ENCODE measurements around the gene TTLL1. TPM values are rescaled to one million over a fixed set of nuclear protein-coding genes. Genes with fewer than 3 reads are reported as not detected.

TTLL1 gene
- total RNA-seq, 2 experiments from 2014 or later = 5.7 to 6.6 TPM

GRCh38 chr22:43090130-43090789 lies 1.1 kb upstream of the TTLL1 start:
- no peak overlapping the region for H3K27ac Mint-ChIP-seq
- H3K4me3 Mint-ChIP-seq = peak overlapping the region; percentile 84
- ChIA-PET CTCF (interaction anchor here (0.5 to 1.1 kb wide), 7 partner anchors 14 to 1885 kb away, joined by 3 to 4 read pairs (median 3); no protein-coding TSS in a partner anchor), POLR2A (interaction anchor here (0.6 kb wide), 1 partner anchor 133 kb away, joined by 3 read pairs; no protein-coding TSS in a partner anchor)
- H3K36me3 Mint-ChIP-seq (ENCODE audit: low read depth) = no peaks in the 10 kb centered on the region
- no peaks in the 10 kb centered on the region for H3K27me3 Mint-ChIP-seq
- no peaks in the 10 kb centered on the region for H3K9me3 Mint-ChIP-seq (ENCODE audit: low read depth)
- DNase-seq (peak; percentile 76), ATAC-seq (peak; percentile 36)
- intact Hi-C loops (cut with DNase I, micrococcal nuclease) = loop anchor here (1.0 to 10.0 kb wide), 4 partner anchors 20 to 310 kb away; partner anchors contain the start of gene BIK (in 1 of the 2)
- peaks cover 21% of the 10 kb centered on the region for H3K4me1 Mint-ChIP-seq

DNA sequence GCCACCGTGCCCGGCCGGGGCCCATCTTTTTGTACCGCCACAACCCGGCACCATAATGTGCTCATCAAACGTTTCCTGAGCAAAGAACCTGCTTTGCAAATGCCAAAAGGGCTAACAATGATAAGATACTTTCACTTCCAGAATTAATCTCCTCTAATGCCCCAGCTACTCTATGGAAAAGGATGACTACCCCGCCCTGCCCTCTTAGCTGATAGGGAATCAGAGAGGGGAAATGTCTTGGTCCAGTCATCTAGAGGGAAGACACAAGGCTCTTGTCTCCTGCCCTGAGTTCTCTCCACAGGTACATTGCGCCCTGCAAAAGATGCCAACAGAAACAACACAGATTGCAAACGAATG lies 586 bp downstream of the TTLL1 start:
- POLR2A ChIA-PET = interaction anchor here (0.7 kb wide), 1 partner anchor 38 kb away, joined by 4 read pairs; no protein-coding TSS in a partner anchor
- CTCF ChIA-PET = no interaction called here
- Mint-ChIP-seq H3K4me1 (peaks cover 21% of the 10 kb centered on the region), H3K4me3 (peak overlapping the region; percentile 84), H3K27me3 (no peaks in the 10 kb centered on the region), H3K27ac (peak overlapping the region; percentile 94), H3K9me3 (ENCODE audit: low read depth) (no peaks in the 10 kb centered on the region), H3K36me3 (ENCODE audit: low read depth) (no peaks in the 10 kb centered on the region)
- intact Hi-C loops (cut with DNase I, micrococcal nuclease) = no loop called here
- DNase-seq (no peak), ATAC-seq (no peak)

DNA sequence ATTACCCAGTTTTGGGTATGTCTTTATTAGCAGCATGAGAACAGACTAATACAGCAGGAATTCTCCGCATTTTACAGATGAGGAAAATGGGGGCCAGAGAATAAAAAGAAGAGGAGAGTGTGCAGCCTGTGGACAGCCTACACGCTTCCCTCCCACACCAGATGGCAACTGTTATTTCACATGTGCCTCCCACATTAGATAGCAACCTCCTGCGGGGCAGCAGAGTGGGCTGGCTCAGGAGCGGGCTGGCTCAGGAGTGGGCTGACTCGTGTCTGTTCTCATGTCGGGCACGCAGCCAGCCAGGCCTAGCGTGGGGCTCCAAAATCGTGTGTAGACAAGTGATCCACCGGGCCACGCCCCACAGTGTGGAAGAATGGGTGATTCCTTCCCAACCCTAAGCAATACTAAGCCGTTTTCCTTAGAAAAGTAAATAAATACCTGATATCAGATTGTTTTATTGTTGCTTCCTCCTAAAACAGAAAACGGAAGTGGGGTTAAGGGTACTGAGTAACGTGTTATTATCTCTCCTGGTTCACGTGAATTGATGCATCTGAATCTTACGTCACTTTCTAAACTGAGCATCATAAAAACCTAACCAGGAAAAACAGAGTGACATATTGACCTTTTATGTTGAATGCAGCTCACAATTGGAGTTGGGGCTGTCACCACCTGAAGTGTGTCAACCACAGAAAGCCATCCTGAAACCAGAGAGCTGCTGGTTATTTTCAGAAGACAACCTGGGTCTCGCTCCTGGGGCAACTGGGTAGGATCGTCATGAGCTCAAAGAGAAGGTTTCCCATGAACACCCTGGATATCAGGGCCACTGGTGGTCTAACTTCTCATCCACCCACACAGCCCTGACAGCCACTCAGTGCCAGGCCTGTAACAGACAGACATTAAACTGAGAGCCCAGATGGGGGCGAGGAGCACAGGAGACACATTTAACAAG lies 3.3 kb downstream of the TTLL1 start:
- Mint-ChIP-seq H3K27ac (peak overlapping the region; percentile 52), H3K9me3 (ENCODE audit: low read depth) (no peaks in the 10 kb centered on the region), H3K27me3 (no peaks in the 10 kb centered on the region), H3K4me3 (no peak overlapping the region), H3K36me3 (ENCODE audit: low read depth) (no peaks in the 10 kb centered on the region), H3K4me1 (peaks cover 21% of the 10 kb centered on the region)
- peak; percentile 32 for DNase-seq
- ChIA-PET POLR2A (no interaction called here), CTCF (interaction anchor here (0.6 to 0.9 kb wide), 3 partner anchors 219 to 1019 kb away, joined by 3 to 4 read pairs (median 3); no protein-coding TSS in a partner anchor)
- intact Hi-C loops (cut with DNase I, micrococcal nuclease) = no loop called here
- ATAC-seq = no peak

GRCh38 chr22:43081968-43082367 lies 7.2 kb downstream of the TTLL1 start:
- Mint-ChIP-seq H3K27me3 (no peaks in the 10 kb centered on the region), H3K9me3 (ENCODE audit: low read depth) (no peaks in the 10 kb centered on the region), H3K27ac (no peak overlapping the region), H3K4me3 (no peak overlapping the region), H3K36me3 (ENCODE audit: low read depth) (no peaks in the 10 kb centered on the region), H3K4me1 (peaks cover 9% of the 10 kb centered on the region)
- no peak for DNase-seq
- POLR2A ChIA-PET = no interaction called here
- CTCF ChIA-PET = no interaction called here
- intact Hi-C loops (cut with DNase I, micrococcal nuclease) = no loop called here
- no peak for ATAC-seq

- Mint-ChIP-seq H3K27me3 (no peaks in the 10 kb centered on the region), H3K4me3 (no peak overlapping the region), H3K4me1 (no peaks in the 10 kb centered on the region), H3K27ac (no peak overlapping the region), H3K9me3 (ENCODE audit: low read depth) (no peaks in the 10 kb centered on the region), H3K36me3 (ENCODE audit: low read depth) (no peaks in the 10 kb centered on the region)
- intact Hi-C loops (cut with DNase I, micrococcal nuclease) = no loop called here
- ChIA-PET CTCF (no interaction called here), POLR2A (interaction anchor here (0.5 kb wide), 1 partner anchor 23 kb away, joined by 3 read pairs; no protein-coding TSS in a partner anchor)
- DNase-seq (no peak), ATAC-seq (no peak)
Observed at GRCh38 chr22:43080616-43081015, 8.6 kb downstream of the TTLL1 start.

GRCh38 chr22:43079742-43080141 lies 9.4 kb downstream of the TTLL1 start:
- ChIA-PET CTCF (no interaction called here), POLR2A (no interaction called here)
- intact Hi-C loops (cut with DNase I, micrococcal nuclease) = no loop called here
- Mint-ChIP-seq H3K27ac (no peak overlapping the region), H3K27me3 (no peaks in the 10 kb centered on the region), H3K36me3 (ENCODE audit: low read depth) (no peaks in the 10 kb centered on the region), H3K4me3 (no peak overlapping the region), H3K9me3 (ENCODE audit: low read depth) (no peaks in the 10 kb centered on the region), H3K4me1 (no peaks in the 10 kb centered on the region)
- DNase-seq (no peak), ATAC-seq (no peak)

GRCh38 chr22:43078522-43078921 lies 10.7 kb downstream of the TTLL1 start:
- ATAC-seq (no peak), DNase-seq (no peak)
- H3K4me1 Mint-ChIP-seq = no peaks in the 10 kb centered on the region
- H3K9me3 Mint-ChIP-seq (ENCODE audit: low read depth) = no peaks in the 10 kb centered on the region
- H3K4me3 Mint-ChIP-seq = no peak overlapping the region
- H3K36me3 Mint-ChIP-seq (ENCODE audit: low read depth) = no peaks in the 10 kb centered on the region
- intact Hi-C loops (cut with DNase I, micrococcal nuclease) = no loop called here
- no peak overlapping the region for H3K27ac Mint-ChIP-seq
- CTCF ChIA-PET = no interaction called here
- POLR2A ChIA-PET = no interaction called here
- no peaks in the 10 kb centered on the region for H3K27me3 Mint-ChIP-seq

- Mint-ChIP-seq H3K4me3 (no peak overlapping the region), H3K4me1 (no peaks in the 10 kb centered on the region), H3K27me3 (no peaks in the 10 kb centered on the region), H3K27ac (no peak overlapping the region), H3K9me3 (ENCODE audit: low read depth) (no peaks in the 10 kb centered on the region), H3K36me3 (ENCODE audit: low read depth) (no peaks in the 10 kb centered on the region)
- no peak for ATAC-seq
- no peak for DNase-seq
- CTCF ChIA-PET = interaction anchor here (0.5 kb wide), 1 partner anchor 193 kb away, joined by 3 read pairs; no protein-coding TSS in a partner anchor
- intact Hi-C loops (cut with DNase I, micrococcal nuclease) = no loop called here
- POLR2A ChIA-PET = no interaction called here
Observed at GRCh38 chr22:43077121-43077877, 11.9 kb downstream of the TTLL1 start.

- Mint-ChIP-seq H3K9me3 (ENCODE audit: low read depth) (no peaks in the 10 kb centered on the region), H3K36me3 (ENCODE audit: low read depth) (peaks cover 8% of the 10 kb centered on the region), H3K4me1 (no peaks in the 10 kb centered on the region), H3K4me3 (no peak overlapping the region), H3K27ac (no peak overlapping the region), H3K27me3 (no peaks in the 10 kb centered on the region)
- POLR2A ChIA-PET = no interaction called here
- CTCF ChIA-PET = no interaction called here
- ATAC-seq (no peak), DNase-seq (no peak)
- intact Hi-C loops (cut with DNase I, micrococcal nuclease) = no loop called here
Observed at GRCh38 chr22:43066844-43067385, 22.3 kb downstream of the TTLL1 start.

- POLR2A ChIA-PET = interaction anchor here (0.6 kb wide), 1 partner anchor 997 kb away, joined by 3 read pairs; no protein-coding TSS in a partner anchor
- Mint-ChIP-seq H3K4me1 (no peaks in the 10 kb centered on the region), H3K27me3 (no peaks in the 10 kb centered on the region), H3K4me3 (no peak overlapping the region), H3K9me3 (ENCODE audit: low read depth) (no peaks in the 10 kb centered on the region), H3K36me3 (ENCODE audit: low read depth) (peaks cover 8% of the 10 kb centered on the region), H3K27ac (no peak overlapping the region)
- ATAC-seq (no peak), DNase-seq (no peak)
- intact Hi-C loops (cut with DNase I, micrococcal nuclease) = no loop called here
- CTCF ChIA-PET = no interaction called here
Observed at GRCh38 chr22:43066134-43066533, 23.1 kb downstream of the TTLL1 start.

- intact Hi-C loops (cut with DNase I, micrococcal nuclease) = loop anchor here in 1 of 2 experiments (1.0 kb wide), 1 partner anchor 280 kb away; no protein-coding TSS in a partner anchor
- no peaks in the 10 kb centered on the region for H3K9me3 Mint-ChIP-seq (ENCODE audit: low read depth)
- ChIA-PET POLR2A (interaction anchor here (0.6 kb wide), 1 partner anchor 60 kb away, joined by 3 read pairs; no protein-coding TSS in a partner anchor), CTCF (interaction anchor here (0.6 to 2.0 kb wide), 12 partner anchors 9 to 284 kb away, joined by 3 to 8 read pairs (median 3); no protein-coding TSS in a partner anchor)
- peaks cover 10% of the 10 kb centered on the region for H3K36me3 Mint-ChIP-seq (ENCODE audit: low read depth)
- H3K27me3 Mint-ChIP-seq = no peaks in the 10 kb centered on the region
- no peak overlapping the region for H3K27ac Mint-ChIP-seq
- ATAC-seq (peak; percentile 70), DNase-seq (peak; percentile 77)
- no peak overlapping the region for H3K4me3 Mint-ChIP-seq
- no peaks in the 10 kb centered on the region for H3K4me1 Mint-ChIP-seq
Observed at GRCh38 chr22:43060183-43060582, 29.0 kb downstream of the TTLL1 start.

All from activated CD4-positive, alpha-beta T cell treated with anti-CD3 and anti-CD28 coated beads for 36 hours (primary cell).